SK-N-MC (cell line): ENCODE measurements around the gene WDR37.

Experiments used
- DNase-seq: peaks from one replicate; pipeline ENCODE4 v3.0.0-alpha.2; 2011; ENCODE audit warnings: low read depth, low spot score
- H3K27ac ChIP-seq: fragments of 200-600 bp; sonication (generic); 2 replicates; pipeline ENCODE4 v1.5.1; 2016; ENCODE audit warnings: mixed run types
- H3K36me3 ChIP-seq: fragments of 200-600 bp; sonication (generic); 2 replicates; pipeline ENCODE4 v1.6.1; 2017; ENCODE audit warnings: antibody characterized with exemption, low read length, mixed read lengths; ENCODE audit not compliant: insufficient read depth
- H3K4me3 ChIP-seq: fragments of 200-600 bp; sonication (generic); 2 replicates; pipeline ENCODE4 v1.5.1; 2016
- H3K9ac ChIP-seq: fragments of 200-600 bp; sonication (generic); 2 replicates; pipeline ENCODE4 v1.8.0; 2017; ENCODE audit warnings: mixed run types, mixed read lengths; ENCODE audit not compliant: insufficient read length
- H3K9me3 ChIP-seq: fragments of 200-600 bp; sonication (generic); 2 replicates; pipeline ENCODE4 v1.6.1; 2017; ENCODE audit warnings: low read depth, mild to moderate bottlenecking, antibody characterized with exemption, low read length, moderate library complexity, mixed read lengths
- EZH2 ChIP-seq: fragments of 200-600 bp; sonication (generic); IDR thresholded peaks from one replicate; pipeline ENCODE4 v1.6.1; 2017; ENCODE audit warnings: antibody characterized with exemption
- FOXP2 ChIP-seq: optimal IDR thresholded peaks from 2 replicates; pipeline ENCODE3; 2011; ENCODE audit warnings: mild to moderate bottlenecking, moderate library complexity; ENCODE audit not compliant: insufficient read depth; ENCODE audit errors: extremely low read length, control extremely low read depth
- POLR2AphosphoS5 ChIP-seq: IDR thresholded peaks from 2 replicates; pipeline ENCODE4 v1.6.1; 2012; ENCODE audit warnings: mild to moderate bottlenecking, low read depth, low read length, borderline replicate concordance

The WDR37 gene

GRCh38 chr10:1137499-1138163 is 81.4 kb downstream of the WDR37 start:
- no peak for DNase-seq
- no peaks in the 10 kb centered on the region for H3K9me3 ChIP-seq

GRCh38 chr10:1138529-1138928 is 82.3 kb downstream of the WDR37 start:
- TF ChIP-seq POLR2AphosphoS5, result no peak
- TF ChIP-seq EZH2, result no peak
- TF ChIP-seq FOXP2, result no peak
- Histone ChIP-seq H3K9ac (no peak overlapping the region), H3K36me3 (no peaks in the 10 kb centered on the region), H3K27ac (no peak overlapping the region), H3K4me3 (no peak overlapping the region), H3K9me3 (no peaks in the 10 kb centered on the region)
- no peak for DNase-seq

More at GRCh38 chr10:1137499-1138163, 81.4 kb downstream of the WDR37 start:
- Histone ChIP-seq H3K27ac (no peak overlapping the region), H3K9ac (no peak overlapping the region), H3K4me3 (no peak overlapping the region), H3K36me3 (no peaks in the 10 kb centered on the region)
- no peak for TF ChIP-seq EZH2
- TF ChIP-seq FOXP2, result no peak
- no peak for TF ChIP-seq POLR2AphosphoS5

- no peak overlapping the region for H3K27ac ChIP-seq
- TF ChIP-seq EZH2, result no peak
- no peak for TF ChIP-seq POLR2AphosphoS5
- TF ChIP-seq FOXP2, result no peak
- no peaks in the 10 kb centered on the region for H3K9me3 ChIP-seq
- H3K36me3 ChIP-seq, result no peaks in the 10 kb centered on the region
- DNase-seq, result no peak
- H3K9ac ChIP-seq, result no peak overlapping the region
- no peak overlapping the region for H3K4me3 ChIP-seq
Observed at GRCh38 chr10:1141261-1141660, 85.1 kb downstream of the WDR37 start.

- H3K9ac ChIP-seq, result no peak overlapping the region
- no peak overlapping the region for H3K4me3 ChIP-seq
- H3K36me3 ChIP-seq, result no peaks in the 10 kb centered on the region
- no peak for DNase-seq
- H3K9me3 ChIP-seq, result no peaks in the 10 kb centered on the region
- no peak for TF ChIP-seq FOXP2
- no peak overlapping the region for H3K27ac ChIP-seq
Observed at GRCh38 chr10:1141701-1142100, 85.5 kb downstream of the WDR37 start.

- Histone ChIP-seq H3K36me3 (no peaks in the 10 kb centered on the region), H3K4me3 (no peak overlapping the region), H3K9ac (no peak overlapping the region), H3K27ac (no peak overlapping the region), H3K9me3 (no peaks in the 10 kb centered on the region)
- no peak for DNase-seq
- TF ChIP-seq FOXP2, result no peak
- no peak for TF ChIP-seq POLR2AphosphoS5
- no peak for TF ChIP-seq EZH2
Observed at GRCh38 chr10:1142596-1142995, 86.4 kb downstream of the WDR37 start.

- Histone ChIP-seq H3K36me3 (no peaks in the 10 kb centered on the region), H3K27ac (no peak overlapping the region), H3K4me3 (no peak overlapping the region), H3K9me3 (no peaks in the 10 kb centered on the region), H3K9ac (no peak overlapping the region)
- DNase-seq, result no peak
- no peak for TF ChIP-seq FOXP2
- no peak for TF ChIP-seq EZH2
- no peak for TF ChIP-seq POLR2AphosphoS5
Observed at GRCh38 chr10:1147810-1148209, 91.6 kb downstream of the WDR37 start.

GRCh38 chr10:1148855-1149605 is 92.8 kb downstream of the WDR37 start:
- Histone ChIP-seq H3K27ac (no peak overlapping the region), H3K9me3 (no peaks in the 10 kb centered on the region), H3K4me3 (no peak overlapping the region), H3K9ac (no peak overlapping the region), H3K36me3 (no peaks in the 10 kb centered on the region)
- TF ChIP-seq EZH2 (no peak), FOXP2 (no peak), POLR2AphosphoS5 (no peak)
- DNase-seq, result no peak

- DNase-seq, result no peak
Observed at GRCh38 chr10:1149793-1150637, 93.8 kb downstream of the WDR37 start.

More at GRCh38 chr10:1149793-1150637, 93.8 kb downstream of the WDR37 start:
- H3K9ac ChIP-seq, result no peak overlapping the region
- no peak overlapping the region for H3K4me3 ChIP-seq
- no peaks in the 10 kb centered on the region for H3K9me3 ChIP-seq
- no peaks in the 10 kb centered on the region for H3K36me3 ChIP-seq
- H3K27ac ChIP-seq, result no peak overlapping the region
- TF ChIP-seq EZH2, result no peak
- no peak for TF ChIP-seq POLR2AphosphoS5
- no peak for TF ChIP-seq FOXP2
